PC-9 (cell line): ENCODE results near the gene TMOD3. TPM values are rescaled to one million over a fixed set of nuclear protein-coding genes. Genes with fewer than 3 reads are reported as not detected.

Experiments
- BruUV-seq: library from RNA; stranded (reverse); fragments of 400-500 nt; replicated peaks from 2 replicates; lab custom pipeline; 2021; lab: Mats Ljungman, UMichigan
- CTCF ChIA-PET: fragments of 300-600 bp; sonication (Branson Sonifier 250); formaldehyde crosslinking; loops from one replicate; lab custom pipeline; 2022; ENCODE audit warnings: antibody characterized with exemption; lab: Charles Lee
- POLR2A ChIA-PET: fragments of 300-600 bp; sonication (Branson Sonifier 250); formaldehyde crosslinking; loops from one replicate; lab custom pipeline; 2022; ENCODE audit warnings: antibody characterized with exemption; ENCODE audit not compliant: unreplicated experiment; lab: Charles Lee
- DNase-seq, 2 experiments: peaks; one replicate each; pipeline versions ENCODE4 v3.0.0 to v3.0.0-alpha.2; 2015 to 2022; ENCODE audit warnings: mixed read lengths in 1 of 2
- H2AFZ ChIP-seq: fragments of 200-600 bp; sonication (generic); 2 replicates; pipeline ENCODE4 v1.8.1; 2017; ENCODE audit warnings: antibody characterized with exemption
- H3F3A ChIP-seq: fragments of 200-600 bp; sonication (generic); 2 replicates; pipeline ENCODE4 v1.8.1; 2017; ENCODE audit warnings: antibody characterized with exemption, mild to moderate bottlenecking, low read depth; ENCODE audit not compliant: insufficient read depth
- H3K27ac ChIP-seq: fragments of 200-600 bp; sonication (generic); 2 replicates; pipeline ENCODE4 v1.6.1; 2016; ENCODE audit warnings: mixed run types
- H3K27me3 ChIP-seq: fragments of 200-600 bp; sonication (generic); 2 replicates; pipeline ENCODE4 v1.6.1; 2016; ENCODE audit warnings: low read depth, mixed run types; ENCODE audit not compliant: insufficient read depth
- H3K36me3 ChIP-seq: fragments of 200-600 bp; sonication (generic); 2 replicates; pipeline ENCODE4 v1.6.1; 2016; ENCODE audit warnings: low read depth, mixed run types
- H3K4me1 ChIP-seq: fragments of 200-600 bp; sonication (generic); replicated peaks from 2 replicates; pipeline ENCODE4 v1.6.1; 2016; ENCODE audit warnings: mixed run types; ENCODE audit not compliant: insufficient read depth
- H3K4me2 ChIP-seq: fragments of 200-600 bp; sonication (generic); 2 replicates; pipeline ENCODE4 v1.6.1; 2017; ENCODE audit warnings: mixed run types
- H3K4me3 ChIP-seq: fragments of 200-600 bp; sonication (generic); 2 replicates; pipeline ENCODE4 v1.6.1; 2016; ENCODE audit warnings: mixed run types
- H3K79me2 ChIP-seq: fragments of 200-600 bp; sonication (generic); 2 replicates; pipeline ENCODE4 v1.6.1; 2017; ENCODE audit warnings: low read depth, mixed run types
- H3K9me2 ChIP-seq: fragments of 200-600 bp; sonication (generic); 2 replicates; pipeline ENCODE4 v1.8.1; 2017; ENCODE audit warnings: mild to moderate bottlenecking; ENCODE audit not compliant: insufficient read depth
- H3K9me3 ChIP-seq: fragments of 200-600 bp; sonication (generic); 2 replicates; pipeline ENCODE4 v1.8.1; 2016; ENCODE audit warnings: low read depth; ENCODE audit not compliant: insufficient read depth
- H4K20me1 ChIP-seq: fragments of 200-600 bp; sonication (generic); 2 replicates; pipeline ENCODE4 v1.8.1; 2017; ENCODE audit not compliant: insufficient read depth
- CTCF ChIP-seq: fragments of 200-600 bp; sonication (generic); conservative IDR thresholded peaks from 2 replicates; pipeline ENCODE4 v1.6.1; 2017; ENCODE audit warnings: mixed run types, antibody characterized with exemption, mild to moderate bottlenecking, moderate library complexity
- EZH2 ChIP-seq: fragments of 200-600 bp; sonication (generic); IDR thresholded peaks from 2 replicates; pipeline ENCODE4 v1.8.0; 2017; ENCODE audit warnings: antibody characterized with exemption, low read depth
- intact Hi-C: fragments of 100-400 bp; cut with micrococcal nuclease; formaldehyde crosslinking; loops from one replicate; pipeline ENCODE4 v1.10.0; 2022; ENCODE audit not compliant: unreplicated experiment
- total RNA-seq: library from RNA; stranded (reverse); gene quantifications from 2 replicates; pipeline ENCODE4 v1.2.3, GENCODE V29; 2021

TMOD3 gene
- total RNA-seq, 1 experiment from 2014 or later = 125 TPM

DNA sequence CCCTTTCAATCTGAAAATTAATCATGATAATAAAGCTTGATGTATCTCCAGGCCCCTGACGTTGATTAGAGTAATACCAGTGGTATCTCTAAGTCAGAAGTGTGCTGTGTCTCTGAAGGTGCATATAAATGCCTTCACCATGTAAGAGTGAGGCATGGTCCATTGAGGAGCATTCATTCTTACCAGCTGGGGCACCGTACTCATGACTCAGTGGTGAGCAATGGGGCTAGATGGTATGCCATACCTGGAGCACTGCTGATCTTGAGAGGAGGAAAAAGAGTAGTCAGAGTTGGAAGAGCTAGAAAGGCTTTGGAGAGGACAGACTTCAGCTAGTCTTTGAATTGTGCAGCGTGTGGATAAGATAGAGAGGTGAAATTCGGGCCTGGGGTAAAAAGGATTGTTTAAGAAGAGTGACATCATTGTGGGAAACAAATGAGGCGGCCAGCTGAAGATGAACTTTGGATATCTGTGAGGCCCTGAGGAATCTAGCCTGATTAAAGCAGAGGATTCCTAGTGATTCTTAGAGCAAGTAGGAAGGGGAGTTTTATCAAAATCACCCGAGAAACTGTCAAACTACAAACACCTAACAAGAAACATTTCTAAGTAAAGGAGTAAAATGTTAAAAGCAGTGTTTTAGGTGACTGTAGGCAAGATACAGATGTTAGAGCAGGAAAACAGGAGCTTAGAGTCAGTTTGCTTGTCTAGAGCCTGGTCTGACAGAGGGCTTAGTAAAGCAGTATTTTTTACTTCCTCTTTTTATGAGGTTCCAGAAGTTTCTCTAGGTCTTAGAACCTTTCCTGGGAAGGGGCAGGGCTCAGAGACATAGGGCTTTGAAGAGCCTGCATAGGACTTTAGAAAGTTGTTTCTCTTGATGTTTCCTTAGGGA lies 13.6 kb downstream of the TMOD3 start:
- Histone ChIP-seq H3K9me2 (no peaks in the 10 kb centered on the region), H3K79me2 (peaks cover 99% of the 10 kb centered on the region), H3K27me3 (no peaks in the 10 kb centered on the region), H3K4me2 (peak overlapping the region; percentile 69), H3K9me3 (no peaks in the 10 kb centered on the region), H3K36me3 (no peaks in the 10 kb centered on the region; the same call in 1 of the 2 replicates), H3K27ac (peak overlapping the region; percentile 98), H4K20me1 (no peaks in the 10 kb centered on the region; the same call in 1 of the 2 replicates), H3K4me1 (peaks cover 60% of the 10 kb centered on the region), H3F3A (peaks cover 38% of the 10 kb centered on the region), H2AFZ (no peak overlapping the region), H3K4me3 (no peak overlapping the region)
- TF ChIP-seq CTCF (no peak), EZH2 (no peak)
- BruUV-seq = TSS peak; percentile 1
- ChIA-PET CTCF (interaction anchor here (0.5 to 1.0 kb wide), 2 partner anchors 18 to 63 kb away, joined by 3 to 11 read pairs; no protein-coding TSS in a partner anchor), POLR2A (interaction anchor here (0.6 to 1.0 kb wide), 4 partner anchors 17 to 445 kb away, joined by 3 to 8 read pairs (median 5); no protein-coding TSS in a partner anchor)
- intact Hi-C loops = no loop called here
- DNase-seq = peak; percentile 48 to 57

GRCh38 chr15:51844747-51845426 lies 15.4 kb downstream of the TMOD3 start:
- Histone ChIP-seq H2AFZ (no peak overlapping the region), H3K4me3 (no peak overlapping the region), H3K9me2 (no peaks in the 10 kb centered on the region), H3K9me3 (no peaks in the 10 kb centered on the region), H3K27me3 (no peaks in the 10 kb centered on the region), H3K27ac (peak overlapping the region; percentile 98), H3K36me3 (no peaks in the 10 kb centered on the region; the same call in 1 of the 2 replicates), H3K4me1 (peaks cover 60% of the 10 kb centered on the region), H3F3A (peaks cover 38% of the 10 kb centered on the region), H4K20me1 (no peaks in the 10 kb centered on the region), H3K4me2 (peak overlapping the region; percentile 69), H3K79me2 (peaks cover 99% of the 10 kb centered on the region)
- POLR2A ChIA-PET = interaction anchor here (0.6 kb wide), 1 partner anchor 235 kb away, joined by 16 read pairs; no protein-coding TSS in a partner anchor
- CTCF ChIA-PET = interaction anchor here (0.6 kb wide), 1 partner anchor 35 kb away, joined by 3 read pairs; no protein-coding TSS in a partner anchor
- no peak for TF ChIP-seq EZH2
- TF ChIP-seq CTCF = no peak
- DNase-seq = peak in 1 of 2 experiments; percentile 50
- TSS peak; percentile 1 for BruUV-seq
- intact Hi-C loops = no loop called here

DNA sequence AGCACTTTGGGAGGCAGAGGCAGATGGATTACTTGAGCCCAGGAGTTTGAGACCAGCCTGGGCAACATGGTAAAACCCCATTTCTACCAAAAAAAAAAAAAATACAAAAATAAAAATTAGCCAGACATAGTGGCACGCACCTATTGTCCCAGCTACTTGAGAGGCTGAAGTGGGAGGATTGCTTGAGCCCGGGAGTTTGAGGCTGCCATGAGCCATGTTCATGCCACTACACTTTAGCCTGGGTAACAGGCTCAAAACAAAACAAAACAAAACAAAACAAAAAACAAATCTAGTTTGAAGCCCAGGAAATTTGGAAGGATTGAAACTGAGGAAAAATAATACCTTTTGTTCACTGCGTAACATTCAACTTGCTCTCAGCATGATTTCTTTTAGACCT lies 16.6 kb downstream of the TMOD3 start:
- CTCF ChIA-PET = no interaction called here
- Histone ChIP-seq H4K20me1 (no peaks in the 10 kb centered on the region), H3K79me2 (peaks cover 99% of the 10 kb centered on the region), H3K4me2 (peak overlapping the region; percentile 69), H3K9me3 (no peaks in the 10 kb centered on the region), H3K36me3 (no peaks in the 10 kb centered on the region; the same call in 1 of the 2 replicates), H3K4me1 (peaks cover 60% of the 10 kb centered on the region), H3K27me3 (no peaks in the 10 kb centered on the region), H3F3A (peaks cover 38% of the 10 kb centered on the region), H3K9me2 (no peaks in the 10 kb centered on the region), H3K4me3 (peak overlapping the region; percentile 26; the same call in 1 of the 2 replicates), H3K27ac (peak overlapping the region; percentile 98), H2AFZ (no peak overlapping the region)
- no peak for DNase-seq
- TSS peak; percentile 83 for BruUV-seq
- POLR2A ChIA-PET = interaction anchor here (0.6 to 0.7 kb wide), 2 partner anchors 13 to 38 kb away, joined by 5 to 7 read pairs; no protein-coding TSS in a partner anchor
- TF ChIP-seq CTCF = no peak
- no peak for TF ChIP-seq EZH2
- intact Hi-C loops = loop anchor here (1.0 kb wide), 3 partner anchors 17 to 61 kb away; partner anchors contain the start of gene TMOD3
